HG02870 (cell line): ENCODE measurements around the gene DELE1.
"Not testable (repeated sequence)": the region's sequence is repeated elsewhere in the genome, so short reads cannot be mapped to it uniquely, and the experiment has no call there.

Experiments used
- ATAC-seq: cut with Tn5 transposase; IDR thresholded peaks from one replicate; pipeline ENCODE4 v1.9.1; 2021; ENCODE audit warnings: mild to moderate bottlenecking, moderate library complexity; ENCODE audit not compliant: unreplicated experiment

DELE1 gene

GRCh38 chr5:141889282-141889871 is 34.3 kb upstream of the DELE1 start:
- no peak for ATAC-seq

GRCh38 chr5:141890429-141890828 is 33.2 kb upstream of the DELE1 start:
- not testable (repeated sequence) for ATAC-seq

GRCh38 chr5:141897425-141897824 is 26.2 kb upstream of the DELE1 start:
- no peak for ATAC-seq

GRCh38 chr5:141898448-141899049 is 25.1 kb upstream of the DELE1 start:
- no peak for ATAC-seq

GRCh38 chr5:141902015-141902814 is 21.5 kb upstream of the DELE1 start:
- no peak for ATAC-seq

- ATAC-seq: no peak
Measured at GRCh38 chr5:141903261-141903660, 20.4 kb upstream of the DELE1 start.

- ATAC-seq: no peak
Measured at GRCh38 chr5:141904551-141904950, 19.1 kb upstream of the DELE1 start.

GRCh38 chr5:141906517-141906916 is 17.2 kb upstream of the DELE1 start:
- no peak for ATAC-seq

GRCh38 chr5:141906972-141907371 is 16.7 kb upstream of the DELE1 start:
- ATAC-seq: no peak

GRCh38 chr5:141908796-141909195 is 14.9 kb upstream of the DELE1 start:
- ATAC-seq: no peak

- ATAC-seq: no peak
Measured at GRCh38 chr5:141909212-141909611, 14.5 kb upstream of the DELE1 start.

GRCh38 chr5:141910271-141910673 is 13.4 kb upstream of the DELE1 start:
- no peak for ATAC-seq

- ATAC-seq: no peak
Measured at GRCh38 chr5:141913560-141914198, 10.0 kb upstream of the DELE1 start.

GRCh38 chr5:141914199-141914743 is 9.4 kb upstream of the DELE1 start:
- peak; percentile 45 for ATAC-seq

- no peak for ATAC-seq
Measured at GRCh38 chr5:141914797-141915196, 8.9 kb upstream of the DELE1 start.

- peak; percentile 22 for ATAC-seq
Measured at GRCh38 chr5:141915881-141916336, 7.8 kb upstream of the DELE1 start.

- peak; percentile 42 for ATAC-seq
Measured at GRCh38 chr5:141916522-141916921, 7.1 kb upstream of the DELE1 start.

- no peak for ATAC-seq
Measured at GRCh38 chr5:141917760-141918159, 5.9 kb upstream of the DELE1 start.

GRCh38 chr5:141919218-141920119 is 4.2 kb upstream of the DELE1 start:
- ATAC-seq: no peak

- no peak for ATAC-seq
Measured at GRCh38 chr5:141920771-141921170, 2.9 kb upstream of the DELE1 start.
